Motor neuron (in vitro differentiated cells): Measurements from ENCODE around the gene ACKR3. TPM values are rescaled to one million over a fixed set of nuclear protein-coding genes. Genes with fewer than 3 reads are reported as not detected.

Source experiments
- ATAC-seq, 8 experiments: fragments of 200-7000 bp; cut with Tn5 transposase; replicated peaks in 6 of 8; 2 replicates each; pipeline ENCODE4 v1.8.0; 2021; ENCODE audit warnings: mild to moderate bottlenecking in 8 of 8, moderate library complexity in 8 of 8
- H3K27ac ChIP-seq, 2 donors: fragments of 250-450 bp; sonication (Bioruptor Pico); 2 replicates each; pipeline ENCODE4 v1.9.0; 2021; ENCODE audit warnings: antibody characterized with exemption in 2 of 2, mild to moderate bottlenecking in 2 of 2, moderate library complexity in 1 of 2
- H3K4me1 ChIP-seq, 2 donors: fragments of 250-450 bp; sonication (Bioruptor Pico); replicated peaks in 1 of 2; 2 replicates each; pipeline ENCODE4 v1.6.1; 2021; ENCODE audit warnings: antibody characterized with exemption in 2 of 2, mild to moderate bottlenecking in 2 of 2, moderate library complexity in 1 of 2
- H3K4me3 ChIP-seq, 5 donors: fragments of 250-450 bp; sonication (Bioruptor Pico); 2 replicates each; pipeline ENCODE4 v1.9.0; 2021; ENCODE audit warnings: antibody characterized with exemption in 5 of 5, mild to moderate bottlenecking in 5 of 5, moderate library complexity in 4 of 5
- WGBS, 10 experiments: fragments of 450-650 bp; shearing (Covaris generic); methylation state at CpG; one replicate each; pipeline ENCODE4 v1.0.0; 2022; 5-methylcytosine and 5-hydroxymethylcytosine counted together
- in situ Hi-C, 9 experiments: fragments of 400-800 bp; cut with MboI; loops; one replicate each; pipeline ENCODE4 v1.15.0; 2021; ENCODE audit warnings: low sequenced_read_pairs in 9 of 9, low pct_unique_long_range_greater_than_20kb in 2 of 9; ENCODE audit not compliant: unreplicated experiment in 9 of 9
- total RNA-seq, 8 experiments: library from RNA; unstranded; fragments of 300-600 nt; gene quantifications; 2 replicates each; pipeline versions ENCODE4 v1.2.3 to v1.2.4, GENCODE V29; 2022

Gene ACKR3
- total RNA-seq, 8 experiments from 2014 or later = 5.3 to 66.1 (median 21.1) TPM

GRCh38 chr2:236600892-236601291, 31.3 kb downstream of the ACKR3 start:
- 68 to 100% (median 90%) methylated on average over 1 to 8 of the region's 9 CpGs; no CpG with 5 or more reads in 5 of the 10 experiments for WGBS, 10 experiments
- no peak for ATAC-seq
- no peak overlapping the region for H3K4me3 ChIP-seq
- H3K27ac ChIP-seq = no peak overlapping the region
- in situ Hi-C loops = no loop called here
- peaks cover 0 to 10% of the 10 kb centered on the region in 2 donors for H3K4me1 ChIP-seq

- Histone ChIP-seq H3K4me3 (no peak overlapping the region), H3K4me1 (peaks cover 0 to 10% of the 10 kb centered on the region in 2 donors), H3K27ac (no peak overlapping the region)
- in situ Hi-C loops = no loop called here
- 20 to 100% (median 89%) methylated on average over 1 to 10 of the region's 13 CpGs for WGBS, 10 experiments
- no peak for ATAC-seq
Observed at GRCh38 chr2:236601316-236602202, 31.9 kb downstream of the ACKR3 start.

GRCh38 chr2:236602678-236603077, 33.1 kb downstream of the ACKR3 start:
- H3K4me1 ChIP-seq = peaks cover 0 to 10% of the 10 kb centered on the region in 2 donors
- 63 to 100% (median 85%) methylated on average over 1 to 4 of the region's 4 CpGs; no CpG with 5 or more reads in 2 of the 10 experiments for WGBS, 10 experiments
- no peak overlapping the region for H3K27ac ChIP-seq
- no peak overlapping the region for H3K4me3 ChIP-seq
- in situ Hi-C loops = no loop called here
- no peak for ATAC-seq

GRCh38 chr2:236603361-236604015, 33.9 kb downstream of the ACKR3 start:
- in situ Hi-C loops = no loop called here
- ATAC-seq = peak in 1 of 8 experiments; percentile 33
- H3K4me3 ChIP-seq = no peak overlapping the region
- peaks cover 0 to 10% of the 10 kb centered on the region in 2 donors for H3K4me1 ChIP-seq
- H3K27ac ChIP-seq = no peak overlapping the region
- WGBS, 10 experiments = 72 to 100% (median 93%) methylated on average over 1 to 8 of the region's 15 CpGs; no CpG with 5 or more reads in 2 of the 10 experiments

GRCh38 chr2:236604575-236605344, 35.1 kb downstream of the ACKR3 start:
- WGBS, 10 experiments = 64 to 100% (median 91%) methylated on average over 1 to 17 of the region's 20 CpGs; no CpG with 5 or more reads in 1 of the 10 experiments

GRCh38 chr2:236605345-236605734, 35.7 kb downstream of the ACKR3 start:
- Histone ChIP-seq H3K27ac (no peak overlapping the region), H3K4me3 (no peak overlapping the region), H3K4me1 (peaks cover 0 to 10% of the 10 kb centered on the region in 2 donors)
- in situ Hi-C loops = no loop called here
- ATAC-seq = peak in 1 of 8 experiments; percentile 79
- 43 to 100% (median 90%) methylated on average over 1 to 12 of the region's 13 CpGs; no CpG with 5 or more reads in 1 of the 10 experiments for WGBS, 10 experiments

More at GRCh38 chr2:236604575-236605344, 35.1 kb downstream of the ACKR3 start:
- H3K27ac ChIP-seq = no peak overlapping the region
- ATAC-seq = peak in 4 of 8 experiments; percentile 38 to 69 (median 53)
- peaks cover 0 to 10% of the 10 kb centered on the region in 2 donors for H3K4me1 ChIP-seq
- in situ Hi-C loops = no loop called here
- no peak overlapping the region for H3K4me3 ChIP-seq

- in situ Hi-C loops = no loop called here
- Histone ChIP-seq H3K27ac (no peak overlapping the region), H3K4me1 (peaks cover 0 to 10% of the 10 kb centered on the region in 2 donors), H3K4me3 (no peak overlapping the region)
- WGBS, 10 experiments = 32 to 100% (median 91%) methylated on average over 1 to 10 of the region's 10 CpGs; no CpG with 5 or more reads in 1 of the 10 experiments
- ATAC-seq = no peak
Observed at GRCh38 chr2:236606023-236606422, 36.4 kb downstream of the ACKR3 start.

- no peak overlapping the region for H3K27ac ChIP-seq
- in situ Hi-C loops = no loop called here
- ATAC-seq = peak in 4 of 8 experiments; percentile 19 to 40 (median 30)
- no peak overlapping the region for H3K4me3 ChIP-seq
- peaks cover 0 to 13% of the 10 kb centered on the region in 2 donors for H3K4me1 ChIP-seq
- WGBS, 10 experiments = 57 to 83% (median 75%) methylated on average over 1 to 5 of the region's 9 CpGs; no CpG with 5 or more reads in 4 of the 10 experiments
Observed at GRCh38 chr2:236607471-236608187, 38.0 kb downstream of the ACKR3 start.

- H3K4me1 ChIP-seq = peaks cover 0 to 13% of the 10 kb centered on the region in 2 donors
- H3K4me3 ChIP-seq = no peak overlapping the region
- in situ Hi-C loops = no loop called here
- H3K27ac ChIP-seq = no peak overlapping the region
- WGBS, 10 experiments = 20 to 100% (median 84%) methylated on average over 1 to 3 of the region's 3 CpGs; no CpG with 5 or more reads in 2 of the 10 experiments
- no peak for ATAC-seq
Observed at GRCh38 chr2:236608188-236608525, 38.5 kb downstream of the ACKR3 start.

GRCh38 chr2:236608710-236609109, 39.1 kb downstream of the ACKR3 start:
- ATAC-seq = no peak
- no peak overlapping the region for H3K27ac ChIP-seq
- H3K4me3 ChIP-seq = no peak overlapping the region
- 40 to 95% (median 85%) methylated on average over 1 to 3 of the region's 3 CpGs; no CpG with 5 or more reads in 2 of the 10 experiments for WGBS, 10 experiments
- H3K4me1 ChIP-seq = peaks cover 0 to 13% of the 10 kb centered on the region in 2 donors
- in situ Hi-C loops = no loop called here

- Histone ChIP-seq H3K27ac (no peak overlapping the region), H3K4me3 (no peak overlapping the region), H3K4me1 (peaks cover 0 to 3% of the 10 kb centered on the region in 2 donors)
- WGBS, 10 experiments = 0 to 100% (median 87%) methylated on average over 1 to 6 of the region's 8 CpGs
- in situ Hi-C loops = no loop called here
- ATAC-seq = peak in 2 of 8 experiments; percentile 74 to 78
Observed at GRCh38 chr2:236610991-236611821, 41.6 kb downstream of the ACKR3 start.
